Activated B cell treated with CpG ODN at 0.5 μM for 24 hours (primary cell): ENCODE results near the gene APBA1. TPM values are rescaled to one million over a fixed set of nuclear protein-coding genes. Genes with fewer than 3 reads are reported as not detected.
"Not testable (repeated sequence)": the region's sequence is repeated elsewhere in the genome, so short reads cannot be mapped to it uniquely, and the experiment has no call there.

Experiments used
- ATAC-seq: fragments of 200-7000 bp; cut with Tn5 transposase; one replicate; pipeline ENCODE4 v1.10.0; 2021; ENCODE audit warnings: low read depth, mild to moderate bottlenecking, moderate library complexity
- CTCF ChIA-PET: fragments of 350-600 bp; sonication (Branson Sonifier 250); formaldehyde crosslinking; loops from one replicate; lab custom pipeline; 2021; ENCODE audit warnings: antibody characterized with exemption; lab: Charles Lee
- POLR2A ChIA-PET: fragments of 350-600 bp; sonication (Branson Sonifier 250); formaldehyde crosslinking; loops from one replicate; lab custom pipeline; 2021; ENCODE audit warnings: antibody characterized with exemption; lab: Charles Lee
- DNase-seq: peaks from one replicate; pipeline ENCODE4 v3.0.0; 2022
- H3K27ac Mint-ChIP-seq: one replicate; pipeline ENCODE4 v1.8.0; 2020; ENCODE audit warnings: mixed read lengths
- H3K27me3 Mint-ChIP-seq: one replicate; pipeline ENCODE4 v1.8.0; 2021; ENCODE audit warnings: mixed read lengths
- H3K36me3 Mint-ChIP-seq: one replicate; pipeline ENCODE4 v1.8.0; 2021; ENCODE audit warnings: low read depth, mixed read lengths
- H3K4me1 Mint-ChIP-seq: one replicate; pipeline ENCODE4 v1.8.0; 2021; ENCODE audit warnings: mixed read lengths
- H3K4me3 Mint-ChIP-seq: one replicate; pipeline ENCODE4 v1.8.0; 2020; ENCODE audit warnings: mild to moderate bottlenecking, mixed read lengths
- H3K9me3 Mint-ChIP-seq: one replicate; pipeline ENCODE4 v1.8.0; 2020; ENCODE audit warnings: mixed read lengths
- CTCF ChIP-seq: fragments of 200-600 bp; IDR thresholded peaks from one replicate; pipeline ENCODE4 v1.8.0; 2022; ENCODE audit warnings: antibody characterized with exemption, mild to moderate bottlenecking
- intact Hi-C: fragments of 100-400 bp; cut with micrococcal nuclease; formaldehyde crosslinking; loops from one replicate; pipeline ENCODE4 v1.15.1; 2024
- total RNA-seq: library from RNA; stranded (reverse); gene quantifications from 2 replicates; pipeline ENCODE4 v1.2.3, GENCODE V29; 2022

Gene APBA1
- total RNA-seq, 1 donor from 2014 or later = not detected

- intact Hi-C loops = loop anchor here (5.0 kb wide), 1 partner anchor 368 kb away; no protein-coding TSS in a partner anchor
- Mint-ChIP-seq H3K4me3 (no peak overlapping the region), H3K36me3 (no peaks in the 10 kb centered on the region), H3K4me1 (no peaks in the 10 kb centered on the region), H3K9me3 (no peaks in the 10 kb centered on the region), H3K27me3 (peaks cover 15% of the 10 kb centered on the region), H3K27ac (no peak overlapping the region)
- POLR2A ChIA-PET = no interaction called here
- CTCF ChIA-PET = interaction anchor here (1.2 to 6.5 kb wide), 6 partner anchors 9 to 691 kb away, joined by 3 to 49 read pairs (median 10); no protein-coding TSS in a partner anchor
- TF ChIP-seq CTCF = no peak
- ATAC-seq (no peak), DNase-seq (no peak)
These were observed 251.4 kb downstream of the APBA1 start for GRCh38 chr9:69420611-69421270.

- no peaks in the 10 kb centered on the region for H3K36me3 Mint-ChIP-seq
- ATAC-seq (no peak), DNase-seq (no peak)
- H3K4me1 Mint-ChIP-seq = no peaks in the 10 kb centered on the region
- no peaks in the 10 kb centered on the region for H3K9me3 Mint-ChIP-seq
- no peak for TF ChIP-seq CTCF
- H3K27ac Mint-ChIP-seq = no peak overlapping the region
- ChIA-PET CTCF (no interaction called here), POLR2A (no interaction called here)
- H3K4me3 Mint-ChIP-seq = no peak overlapping the region
- intact Hi-C loops = no loop called here
- H3K27me3 Mint-ChIP-seq = peaks cover 5% of the 10 kb centered on the region
These were observed 259.4 kb downstream of the APBA1 start for GRCh38 chr9:69412741-69413150.

- H3K9me3 Mint-ChIP-seq = no peaks in the 10 kb centered on the region
- peaks cover 5% of the 10 kb centered on the region for H3K27me3 Mint-ChIP-seq
- CTCF ChIA-PET = no interaction called here
- H3K4me1 Mint-ChIP-seq = no peaks in the 10 kb centered on the region
- intact Hi-C loops = no loop called here
- H3K36me3 Mint-ChIP-seq = no peaks in the 10 kb centered on the region
- no peak for TF ChIP-seq CTCF
- DNase-seq = no peak
- POLR2A ChIA-PET = no interaction called here
- H3K27ac Mint-ChIP-seq = no peak overlapping the region
- no peak overlapping the region for H3K4me3 Mint-ChIP-seq
- no peak for ATAC-seq
These were observed 260.0 kb downstream of the APBA1 start for GRCh38 chr9:69411931-69412740.

GRCh38 chr9:69411246-69411645 lies 260.9 kb downstream of the APBA1 start:
- no peak for DNase-seq
- no peaks in the 10 kb centered on the region for H3K9me3 Mint-ChIP-seq
- no peak for TF ChIP-seq CTCF
- no peak for ATAC-seq
- POLR2A ChIA-PET = no interaction called here
- H3K4me3 Mint-ChIP-seq = no peak overlapping the region
- H3K4me1 Mint-ChIP-seq = no peaks in the 10 kb centered on the region
- peaks cover 5% of the 10 kb centered on the region for H3K27me3 Mint-ChIP-seq
- H3K36me3 Mint-ChIP-seq = no peaks in the 10 kb centered on the region
- H3K27ac Mint-ChIP-seq = no peak overlapping the region
- intact Hi-C loops = no loop called here
- CTCF ChIA-PET = interaction anchor here (0.7 kb wide), 1 partner anchor 10 kb away, joined by 3 read pairs; no protein-coding TSS in a partner anchor

GRCh38 chr9:69409936-69410335 lies 262.2 kb downstream of the APBA1 start:
- H3K4me3 Mint-ChIP-seq, H3K9me3 Mint-ChIP-seq, ATAC-seq, DNase-seq, intact Hi-C loops, H3K27ac Mint-ChIP-seq, CTCF ChIA-PET, H3K4me1 Mint-ChIP-seq, H3K27me3 Mint-ChIP-seq, H3K36me3 Mint-ChIP-seq, POLR2A ChIA-PET: not testable (repeated sequence)
